Measurements from ENCODE around the gene HYOU1.

The HYOU1 gene

GRCh38 chr11:119025099-119025473 lies 31.9 kb downstream of the HYOU1 start:
- H3K4me3 ChIP-seq (ENCODE audit: low read depth, low read length): no peak overlapping the region

GRCh38 chr11:119024430-119025098 lies 32.4 kb downstream of the HYOU1 start:
- no peak overlapping the region for H3K4me3 ChIP-seq (ENCODE audit: low read depth, low read length)
- no peak for TF ChIP-seq CTCF (IDR thresholded peaks at IDR 0.05; ENCODE audit: borderline replicate concordance, insufficient read depth, low read depth, low read length)

More at GRCh38 chr11:119025099-119025473, 31.9 kb downstream of the HYOU1 start:
- no peak for TF ChIP-seq CTCF (IDR thresholded peaks at IDR 0.05; ENCODE audit: borderline replicate concordance, insufficient read depth, low read depth, low read length)

GRCh38 chr11:119023741-119024140 lies 33.3 kb downstream of the HYOU1 start:
- no peak overlapping the region for H3K4me3 ChIP-seq (ENCODE audit: low read depth, low read length)
- TF ChIP-seq CTCF (IDR thresholded peaks at IDR 0.05; ENCODE audit: borderline replicate concordance, insufficient read depth, low read depth, low read length): no peak

GRCh38 chr11:119021631-119022030 lies 35.4 kb downstream of the HYOU1 start:
- H3K4me3 ChIP-seq (ENCODE audit: low read depth, low read length): no peak overlapping the region
- TF ChIP-seq CTCF (IDR thresholded peaks at IDR 0.05; ENCODE audit: borderline replicate concordance, insufficient read depth, low read depth, low read length): no peak

GRCh38 chr11:119019996-119020395 lies 37.0 kb downstream of the HYOU1 start:
- TF ChIP-seq CTCF (IDR thresholded peaks at IDR 0.05; ENCODE audit: borderline replicate concordance, insufficient read depth, low read depth, low read length): no peak
- no peak overlapping the region for H3K4me3 ChIP-seq (ENCODE audit: low read depth, low read length)

GRCh38 chr11:119018074-119018938 lies 38.7 kb downstream of the HYOU1 start, which contains the start of the genes RPS25 and TRAPPC4:
RPS25 (minus strand) TSS chr11:119018343; CDS start chr11:119018284, 59 bp downstream.
TRAPPC4 (plus strand) TSS chr11:119018766; CDS start chr11:119018796, 30 bp downstream.
- TF ChIP-seq CTCF (IDR thresholded peaks at IDR 0.05; ENCODE audit: borderline replicate concordance, insufficient read depth, low read depth, low read length): no peak
- peak within 1 kb of the TSS; percentile 88 for H3K4me3 ChIP-seq (ENCODE audit: low read depth, low read length)

- H3K4me3 ChIP-seq (ENCODE audit: low read depth, low read length): peak overlapping the region; percentile 88
Observed at GRCh38 chr11:119017377-119017776, 39.6 kb downstream of the HYOU1 start.
